SK-N-SH (cell line): ENCODE measurements around the gene ZNF655. TPM values are rescaled to one million over a fixed set of nuclear protein-coding genes. Genes with fewer than 3 reads are reported as not detected.

Experiments
- CTCF ChIA-PET: fragments of 300-600, 350-600 bp; formaldehyde crosslinking; extraction: SDS; loops from one replicate; lab custom pipeline; 2021; lab: Yijun Ruan, JAX
- POLR2A ChIA-PET: fragments of 350-600 bp; sonication (Branson Sonifier 250); formaldehyde crosslinking; extraction: SDS; loops from one replicate; lab custom pipeline; 2020; ENCODE audit warnings: antibody characterized with exemption, inconsistent platforms; lab: Yijun Ruan, JAX
- DNase-seq: peaks from one replicate; pipeline ENCODE4 v3.0.0; 2012
- H2AFZ ChIP-seq: fragments of 200-600 bp; sonication (generic); 2 replicates; pipeline ENCODE4 v1.8.1; 2016; ENCODE audit warnings: antibody characterized with exemption, mild to moderate bottlenecking, low read depth
- H3F3A ChIP-seq: fragments of 200-600 bp; sonication (generic); replicated peaks from 2 replicates; pipeline ENCODE3; 2016; ENCODE audit warnings: antibody characterized with exemption, mild to moderate bottlenecking; ENCODE audit not compliant: insufficient read depth
- H3K27ac ChIP-seq, 2 experiments: fragments of 200-500 bp in 1 of 2; fragments of 200-600 bp in 1 of 2; sonication (Bioruptor generic) in 1 of 2; sonication (generic), shearing (Covaris generic) in 1 of 2; 2 replicates each; pipeline versions ENCODE4 v1.5.1 to v1.6.1; 2014 to 2016; ENCODE audit warnings: low read depth in 2 of 2, inconsistent platforms in 1 of 2, low read length in 1 of 2, mild to moderate bottlenecking in 1 of 2, mixed read lengths in 1 of 2
- H3K27me3 ChIP-seq: fragments of 200-600 bp; sonication (generic), shearing (Covaris generic); 2 replicates; pipeline ENCODE4 v1.6.1; 2016; ENCODE audit warnings: mixed run types; ENCODE audit not compliant: insufficient read depth
- H3K36me3 ChIP-seq, 2 experiments: fragments of 200-500 bp in 1 of 2; fragments of 200-600 bp in 1 of 2; sonication (Bioruptor generic) in 1 of 2; sonication (generic) in 1 of 2; replicated peaks in 1 of 2; 2 replicates each; pipeline versions ENCODE3 to v1.5.1; 2014 to 2016; ENCODE audit warnings: low read length in 1 of 2, mild to moderate bottlenecking in 1 of 2; ENCODE audit not compliant: insufficient read depth in 2 of 2, control insufficient read depth in 1 of 2
- H3K4me1 ChIP-seq, 2 experiments: fragments of 200-500 bp in 1 of 2; fragments of 200-600 bp in 1 of 2; sonication (Bioruptor generic) in 1 of 2; sonication (generic), shearing (Covaris generic) in 1 of 2; 2 replicates each; pipeline versions ENCODE4 v1.5.1 to v1.6.1; 2014 to 2016; ENCODE audit warnings: low read depth in 1 of 2, low read length in 1 of 2, mixed run types in 1 of 2; ENCODE audit not compliant: insufficient read depth in 2 of 2, control insufficient read depth in 1 of 2
- H3K4me2 ChIP-seq: fragments of 200-600 bp; sonication (generic), shearing (Covaris generic); 2 replicates; pipeline ENCODE4 v1.6.1; 2017; ENCODE audit warnings: mixed run types
- H3K4me3 ChIP-seq, 2 experiments: fragments of 200-500 bp in 1 of 2; fragments of 200-600 bp in 1 of 2; sonication (Bioruptor generic) in 1 of 2; sonication (generic), shearing (Covaris generic) in 1 of 2; 2 replicates each; pipeline versions ENCODE4 v1.5.1 to v1.8.1; 2014 to 2016; ENCODE audit warnings: low read depth in 2 of 2, inconsistent platforms in 1 of 2, low read length in 1 of 2, mild to moderate bottlenecking in 1 of 2, mixed read lengths in 1 of 2, moderate library complexity in 1 of 2
- H3K79me2 ChIP-seq: fragments of 200-600 bp; sonication (generic); 2 replicates; pipeline ENCODE4 v1.8.1; 2017; ENCODE audit warnings: mild to moderate bottlenecking; ENCODE audit not compliant: insufficient read depth
- H3K9ac ChIP-seq: fragments of 200-600 bp; sonication (generic); 2 replicates; pipeline ENCODE4 v1.6.1; 2017; ENCODE audit warnings: mixed run types
- H3K9me2 ChIP-seq: fragments of 200-600 bp; sonication (generic); 2 replicates; pipeline ENCODE4 v1.6.1; 2017; ENCODE audit warnings: mixed run types
- H3K9me3 ChIP-seq: fragments of 200-600 bp; sonication (generic); 2 replicates; pipeline ENCODE4 v1.6.1; 2017; ENCODE audit warnings: mixed run types, mild to moderate bottlenecking, moderate library complexity
- H4K20me1 ChIP-seq: fragments of 200-600 bp; sonication (generic); 2 replicates; pipeline ENCODE4 v1.6.1; 2017; ENCODE audit warnings: mild to moderate bottlenecking, mixed run types; ENCODE audit not compliant: insufficient read depth
- ELF1 ChIP-seq: IDR thresholded peaks from 2 replicates; pipeline ENCODE4 v1.4.0; 2012
- FOXJ3 ChIP-seq: sonication (generic); formaldehyde crosslinking; IDR thresholded peaks from 2 replicates; pipeline ENCODE4 v1.5.1; 2020; ENCODE audit warnings: mild to moderate bottlenecking, missing genetic modification reagents
- JUND ChIP-seq: IDR thresholded peaks from 2 replicates; pipeline ENCODE4 v1.4.0; 2012
- MEF2A ChIP-seq: IDR thresholded peaks from 2 replicates; pipeline ENCODE4 v1.4.0; 2012; ENCODE audit warnings: low read depth, borderline replicate concordance
- RCOR1 ChIP-seq: fragments of 150-350 bp; IDR thresholded peaks from 2 replicates; pipeline ENCODE4 v1.6.1; 2017; ENCODE audit warnings: antibody characterized with exemption, low read length
- RFX5 ChIP-seq: IDR thresholded peaks from 2 replicates; pipeline ENCODE4 v1.6.1; 2012; ENCODE audit warnings: mild to moderate bottlenecking, improper control_type of control experiment, low read length
- SMC3 ChIP-seq: IDR thresholded peaks from 2 replicates; pipeline ENCODE4 v1.6.1; 2012; ENCODE audit warnings: low read depth, low read length, improper control_type of control experiment
- TAF1 ChIP-seq: IDR thresholded peaks from 2 replicates; pipeline ENCODE4 v1.6.1; 2012; ENCODE audit warnings: low read depth, mild to moderate bottlenecking, low read length, moderate library complexity, borderline replicate concordance
- WGBS: methylation state at CpG from one replicate; pipeline ENCODE4 v1.1.6; 2017; ENCODE audit warnings: low lambda C conversion rate; 5-methylcytosine and 5-hydroxymethylcytosine counted together
- polyA plus RNA-seq, 3 experiments: library from polyadenylated mRNA; depleted of rRNA; stranded (reverse); fragments of >200 nt; gene quantifications; 2 replicates each; pipeline ENCODE4 v1.2.3, GENCODE V29; 2012
- TF ChIP-seq, protein P1 (sequence below): IDR thresholded peaks from 2 replicates; pipeline ENCODE4 v1.6.1; 2012; ENCODE audit warnings: mild to moderate bottlenecking, low read depth, low read length, moderate library complexity
- TF ChIP-seq, protein P2 (sequence below): fragments of 150-350 bp; IDR thresholded peaks from 2 replicates; pipeline ENCODE4 v1.6.1; 2016; ENCODE audit warnings: mild to moderate bottlenecking, low read depth, low read length
- TF ChIP-seq, protein P3 (sequence below): fragments of 200-600 bp; sonication (generic); IDR thresholded peaks from 2 replicates; pipeline ENCODE4 v1.6.1; 2017; ENCODE audit warnings: antibody characterized with exemption, mild to moderate bottlenecking, moderate library complexity
- TF ChIP-seq, protein P4 (sequence below): IDR thresholded peaks from 2 replicates; pipeline ENCODE4; 2012
- TF ChIP-seq, protein P5 (sequence below): IDR thresholded peaks from 2 replicates; pipeline ENCODE4 v1.4.0; 2012; ENCODE audit warnings: low read depth, borderline replicate concordance

Gene ZNF655
- polyA plus RNA-seq, 1 of the 3 experiments (the other 2 are of a cell fraction), result 113 TPM

DNA sequence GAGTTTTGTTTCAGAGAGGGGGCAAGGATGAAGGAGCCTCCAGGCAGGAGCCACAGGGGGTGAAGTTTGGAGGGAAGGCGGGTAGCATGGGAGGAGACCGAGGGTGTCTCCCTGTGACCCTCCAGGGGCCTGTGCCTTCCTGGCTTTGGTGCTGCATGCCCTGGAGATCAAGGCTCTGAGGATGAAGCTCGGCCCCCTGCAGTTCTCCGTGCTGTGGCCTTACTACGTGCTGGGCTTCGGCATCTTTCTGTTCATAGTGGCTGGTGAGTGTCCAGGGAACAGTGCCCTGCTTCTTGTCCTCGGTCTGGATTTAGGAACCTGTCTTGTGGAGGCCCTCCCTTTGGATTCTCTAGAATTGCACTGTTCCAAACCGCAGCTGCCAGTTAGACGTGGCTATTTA is 49.1 kb downstream of the ZNF655 start:
- no peak for DNase-seq
- 46% methylated on average over 9 of the region's 9 CpGs for WGBS
- H3K27ac ChIP-seq, result no peak overlapping the region
- no peaks in the 10 kb centered on the region for H3K36me3 ChIP-seq
- H2AFZ ChIP-seq, result no peak overlapping the region
- H3K27me3 ChIP-seq, result no peaks in the 10 kb centered on the region
- no peaks in the 10 kb centered on the region for H3F3A ChIP-seq
- TF ChIP-seq MEF2A (no peak), JUND (no peak), RFX5 (no peak), ELF1 (no peak), RCOR1 (no peak), SMC3 (no peak), TAF1 (no peak), FOXJ3 (CRISPR knock-in tag) (no peak)
- TF ChIP-seq, protein P1, sequence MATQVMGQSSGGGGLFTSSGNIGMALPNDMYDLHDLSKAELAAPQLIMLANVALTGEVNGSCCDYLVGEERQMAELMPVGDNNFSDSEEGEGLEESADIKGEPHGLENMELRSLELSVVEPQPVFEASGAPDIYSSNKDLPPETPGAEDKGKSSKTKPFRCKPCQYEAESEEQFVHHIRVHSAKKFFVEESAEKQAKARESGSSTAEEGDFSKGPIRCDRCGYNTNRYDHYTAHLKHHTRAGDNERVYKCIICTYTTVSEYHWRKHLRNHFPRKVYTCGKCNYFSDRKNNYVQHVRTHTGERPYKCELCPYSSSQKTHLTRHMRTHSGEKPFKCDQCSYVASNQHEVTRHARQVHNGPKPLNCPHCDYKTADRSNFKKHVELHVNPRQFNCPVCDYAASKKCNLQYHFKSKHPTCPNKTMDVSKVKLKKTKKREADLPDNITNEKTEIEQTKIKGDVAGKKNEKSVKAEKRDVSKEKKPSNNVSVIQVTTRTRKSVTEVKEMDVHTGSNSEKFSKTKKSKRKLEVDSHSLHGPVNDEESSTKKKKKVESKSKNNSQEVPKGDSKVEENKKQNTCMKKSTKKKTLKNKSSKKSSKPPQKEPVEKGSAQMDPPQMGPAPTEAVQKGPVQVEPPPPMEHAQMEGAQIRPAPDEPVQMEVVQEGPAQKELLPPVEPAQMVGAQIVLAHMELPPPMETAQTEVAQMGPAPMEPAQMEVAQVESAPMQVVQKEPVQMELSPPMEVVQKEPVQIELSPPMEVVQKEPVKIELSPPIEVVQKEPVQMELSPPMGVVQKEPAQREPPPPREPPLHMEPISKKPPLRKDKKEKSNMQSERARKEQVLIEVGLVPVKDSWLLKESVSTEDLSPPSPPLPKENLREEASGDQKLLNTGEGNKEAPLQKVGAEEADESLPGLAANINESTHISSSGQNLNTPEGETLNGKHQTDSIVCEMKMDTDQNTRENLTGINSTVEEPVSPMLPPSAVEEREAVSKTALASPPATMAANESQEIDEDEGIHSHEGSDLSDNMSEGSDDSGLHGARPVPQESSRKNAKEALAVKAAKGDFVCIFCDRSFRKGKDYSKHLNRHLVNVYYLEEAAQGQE, result no peak
- TF ChIP-seq, protein P2, sequence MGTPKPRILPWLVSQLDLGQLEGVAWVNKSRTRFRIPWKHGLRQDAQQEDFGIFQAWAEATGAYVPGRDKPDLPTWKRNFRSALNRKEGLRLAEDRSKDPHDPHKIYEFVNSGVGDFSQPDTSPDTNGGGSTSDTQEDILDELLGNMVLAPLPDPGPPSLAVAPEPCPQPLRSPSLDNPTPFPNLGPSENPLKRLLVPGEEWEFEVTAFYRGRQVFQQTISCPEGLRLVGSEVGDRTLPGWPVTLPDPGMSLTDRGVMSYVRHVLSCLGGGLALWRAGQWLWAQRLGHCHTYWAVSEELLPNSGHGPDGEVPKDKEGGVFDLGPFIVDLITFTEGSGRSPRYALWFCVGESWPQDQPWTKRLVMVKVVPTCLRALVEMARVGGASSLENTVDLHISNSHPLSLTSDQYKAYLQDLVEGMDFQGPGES, result no peak
- TF ChIP-seq, protein P3, sequence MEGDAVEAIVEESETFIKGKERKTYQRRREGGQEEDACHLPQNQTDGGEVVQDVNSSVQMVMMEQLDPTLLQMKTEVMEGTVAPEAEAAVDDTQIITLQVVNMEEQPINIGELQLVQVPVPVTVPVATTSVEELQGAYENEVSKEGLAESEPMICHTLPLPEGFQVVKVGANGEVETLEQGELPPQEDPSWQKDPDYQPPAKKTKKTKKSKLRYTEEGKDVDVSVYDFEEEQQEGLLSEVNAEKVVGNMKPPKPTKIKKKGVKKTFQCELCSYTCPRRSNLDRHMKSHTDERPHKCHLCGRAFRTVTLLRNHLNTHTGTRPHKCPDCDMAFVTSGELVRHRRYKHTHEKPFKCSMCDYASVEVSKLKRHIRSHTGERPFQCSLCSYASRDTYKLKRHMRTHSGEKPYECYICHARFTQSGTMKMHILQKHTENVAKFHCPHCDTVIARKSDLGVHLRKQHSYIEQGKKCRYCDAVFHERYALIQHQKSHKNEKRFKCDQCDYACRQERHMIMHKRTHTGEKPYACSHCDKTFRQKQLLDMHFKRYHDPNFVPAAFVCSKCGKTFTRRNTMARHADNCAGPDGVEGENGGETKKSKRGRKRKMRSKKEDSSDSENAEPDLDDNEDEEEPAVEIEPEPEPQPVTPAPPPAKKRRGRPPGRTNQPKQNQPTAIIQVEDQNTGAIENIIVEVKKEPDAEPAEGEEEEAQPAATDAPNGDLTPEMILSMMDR, result no peak
- TF ChIP-seq, protein P4, sequence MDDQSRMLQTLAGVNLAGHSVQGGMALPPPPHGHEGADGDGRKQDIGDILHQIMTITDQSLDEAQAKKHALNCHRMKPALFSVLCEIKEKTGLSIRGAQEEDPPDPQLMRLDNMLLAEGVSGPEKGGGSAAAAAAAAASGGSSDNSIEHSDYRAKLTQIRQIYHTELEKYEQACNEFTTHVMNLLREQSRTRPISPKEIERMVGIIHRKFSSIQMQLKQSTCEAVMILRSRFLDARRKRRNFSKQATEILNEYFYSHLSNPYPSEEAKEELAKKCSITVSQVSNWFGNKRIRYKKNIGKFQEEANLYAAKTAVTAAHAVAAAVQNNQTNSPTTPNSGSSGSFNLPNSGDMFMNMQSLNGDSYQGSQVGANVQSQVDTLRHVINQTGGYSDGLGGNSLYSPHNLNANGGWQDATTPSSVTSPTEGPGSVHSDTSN, result no peak
- TF ChIP-seq, protein P5, sequence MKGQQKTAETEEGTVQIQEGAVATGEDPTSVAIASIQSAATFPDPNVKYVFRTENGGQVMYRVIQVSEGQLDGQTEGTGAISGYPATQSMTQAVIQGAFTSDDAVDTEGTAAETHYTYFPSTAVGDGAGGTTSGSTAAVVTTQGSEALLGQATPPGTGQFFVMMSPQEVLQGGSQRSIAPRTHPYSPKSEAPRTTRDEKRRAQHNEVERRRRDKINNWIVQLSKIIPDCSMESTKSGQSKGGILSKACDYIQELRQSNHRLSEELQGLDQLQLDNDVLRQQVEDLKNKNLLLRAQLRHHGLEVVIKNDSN, result no peak
- TF ChIP-seq, all 33 proteins: peak for 0
- no peaks in the 10 kb centered on the region for H3K4me1 ChIP-seq
- H3K9ac ChIP-seq, result no peak overlapping the region
- no peaks in the 10 kb centered on the region for H3K9me3 ChIP-seq
- H3K9me2 ChIP-seq, result no peaks in the 10 kb centered on the region
- H3K79me2 ChIP-seq, result no peaks in the 10 kb centered on the region
- no peak overlapping the region for H3K4me2 ChIP-seq
- CTCF ChIA-PET, result interaction anchor here (2.5 to 4.6 kb wide), 2 partner anchors 9 to 28 kb away, joined by 7 to 28 read pairs; partner anchors contain the start of gene ZSCAN25
- H3K4me3 ChIP-seq, result no peak overlapping the region
- H4K20me1 ChIP-seq, result no peaks in the 10 kb centered on the region
- POLR2A ChIA-PET, result no interaction called here
